Mesenchymal stem cell (in vitro differentiated cells and primary cell): ENCODE results near the gene RNF145.
"Not testable (repeated sequence)": the region's sequence is repeated elsewhere in the genome, so short reads cannot be mapped to it uniquely, and the experiment has no call there.

ENCODE experiments used
- DNase-seq: peaks from one replicate; pipeline ENCODE4 v3.0.0-alpha.2; 2013
- H2AFZ ChIP-seq: one replicate; pipeline ENCODE4 v1.6.1; 2013; ENCODE audit warnings: low read depth, mild to moderate bottlenecking, control low read depth, inconsistent platforms, low read length, moderate library complexity
- H2AK5ac ChIP-seq: 2 replicates; pipeline ENCODE4 v1.6.1; 2013; ENCODE audit warnings: low read length, moderate library complexity, mild to moderate bottlenecking, inconsistent platforms; ENCODE audit not compliant: severe bottlenecking
- H2BK120ac ChIP-seq: one replicate; pipeline ENCODE4 v1.6.1; 2013; ENCODE audit warnings: low read depth, mild to moderate bottlenecking, inconsistent platforms, low read length, moderate library complexity
- H2BK12ac ChIP-seq, 2 experiments: one replicate each; pipeline ENCODE4 v1.6.1; 2013; ENCODE audit warnings: inconsistent platforms in 2 of 2, low read length in 2 of 2, mild to moderate bottlenecking in 2 of 2, moderate library complexity in 2 of 2, control low read depth in 1 of 2
- H2BK15ac ChIP-seq: one replicate; pipeline ENCODE4 v1.6.1; 2013; ENCODE audit warnings: mild to moderate bottlenecking, low read depth, inconsistent platforms; ENCODE audit not compliant: poor library complexity, severe bottlenecking
- H2BK5ac ChIP-seq: 2 replicates; pipeline ENCODE4 v1.6.1; 2013; ENCODE audit warnings: low read depth, mild to moderate bottlenecking, low read length, control low read depth, inconsistent platforms; ENCODE audit not compliant: poor library complexity, severe bottlenecking
- H3K14ac ChIP-seq, 2 experiments: one replicate each; pipeline ENCODE4 v1.6.1; 2013; ENCODE audit warnings: inconsistent platforms in 2 of 2, low read length in 2 of 2, control low read depth in 1 of 2, mild to moderate bottlenecking in 1 of 2, moderate library complexity in 1 of 2
- H3K18ac ChIP-seq, 2 experiments: one replicate each; pipeline ENCODE4 v1.6.1; 2013; ENCODE audit warnings: inconsistent platforms in 2 of 2, low read length in 2 of 2, control low read depth in 1 of 2, low read depth in 1 of 2, mild to moderate bottlenecking in 1 of 2
- H3K23ac ChIP-seq, 2 experiments: one replicate each; pipeline ENCODE4 v1.6.1; 2013; ENCODE audit warnings: inconsistent platforms in 2 of 2, low read length in 2 of 2, mild to moderate bottlenecking in 2 of 2, moderate library complexity in 2 of 2, control low read depth in 1 of 2
- H3K27ac ChIP-seq: 2 replicates; pipeline ENCODE4 v1.5.1; 2013; ENCODE audit warnings: mild to moderate bottlenecking, moderate library complexity, low read length, control low read depth, inconsistent platforms; ENCODE audit not compliant: poor library complexity, severe bottlenecking
- H3K27me3 ChIP-seq, 2 experiments: 2 replicates each; pipeline versions ENCODE4 v1.6.1 to v1.7.0; 2013; ENCODE audit warnings: low read length in 2 of 2, mild to moderate bottlenecking in 2 of 2, moderate library complexity in 2 of 2, control low read depth in 1 of 2, inconsistent platforms in 1 of 2; ENCODE audit not compliant: control insufficient read depth in 1 of 2, insufficient read depth in 1 of 2
- H3K36me3 ChIP-seq, 2 experiments: 2 replicates each; pipeline versions ENCODE4 v1.6.1 to v1.7.0; 2013; ENCODE audit warnings: low read length in 2 of 2, control low read depth in 1 of 2, inconsistent platforms in 1 of 2, low read depth in 1 of 2, mild to moderate bottlenecking in 1 of 2; ENCODE audit not compliant: insufficient read depth in 2 of 2, control insufficient read depth in 1 of 2
- H3K4ac ChIP-seq, 2 experiments: one replicate each; pipeline ENCODE4 v1.6.1; 2013; ENCODE audit warnings: inconsistent platforms in 2 of 2, low read length in 2 of 2, mild to moderate bottlenecking in 2 of 2, moderate library complexity in 2 of 2, control low read depth in 1 of 2, low read depth in 1 of 2
- H3K4me1 ChIP-seq: 2 replicates; pipeline ENCODE4 v1.6.1; 2013; ENCODE audit warnings: low read depth, low read length, control low read depth; ENCODE audit not compliant: control insufficient read depth, insufficient read depth
- H3K4me2 ChIP-seq: 2 replicates; pipeline ENCODE4 v1.6.1; 2013; ENCODE audit warnings: low read length, mild to moderate bottlenecking, inconsistent platforms; ENCODE audit not compliant: poor library complexity, severe bottlenecking
- H3K4me3 ChIP-seq, 2 experiments: 2 replicates each; pipeline versions ENCODE4 v1.5.1 to v1.7.0; 2013; ENCODE audit warnings: low read length in 2 of 2, mild to moderate bottlenecking in 2 of 2, control low read depth in 1 of 2, low read depth in 1 of 2; ENCODE audit not compliant: insufficient read depth in 1 of 2
- H3K79me1 ChIP-seq: replicated peaks from 2 replicates; pipeline ENCODE4 v1.6.1; 2013; ENCODE audit warnings: mild to moderate bottlenecking, control low read depth, low read length, inconsistent platforms; ENCODE audit not compliant: poor library complexity, severe bottlenecking
- H3K9ac ChIP-seq: 2 replicates; pipeline ENCODE4 v1.7.0; 2013; ENCODE audit warnings: mild to moderate bottlenecking, low read length, moderate library complexity
- H3K9me3 ChIP-seq: 2 replicates; pipeline ENCODE4 v1.7.0; 2013; ENCODE audit warnings: mild to moderate bottlenecking, low read length; ENCODE audit not compliant: control insufficient read depth
- H4K8ac ChIP-seq: one replicate; pipeline ENCODE4 v1.6.1; 2013; ENCODE audit warnings: inconsistent platforms, mild to moderate bottlenecking, low read length, moderate library complexity
- H4K91ac ChIP-seq: one replicate; pipeline ENCODE4 v1.6.1; 2013; ENCODE audit warnings: mild to moderate bottlenecking, low read length, inconsistent platforms
- WGBS: methylation state at CpG from one replicate; pipeline ENCODE4 v1.1.7; 2013; ENCODE audit warnings: mixed read lengths; 5-methylcytosine and 5-hydroxymethylcytosine counted together

The RNF145 gene

GRCh38 chr5:159240301-159240870 is 31.0 kb upstream of the RNF145 start:
- Histone ChIP-seq H2BK5ac (no peak overlapping the region), H3K36me3 (no peaks in the 10 kb centered on the region), H3K9ac (no peak overlapping the region), H3K4me2 (no peak overlapping the region), H3K14ac (peak overlapping the region in 1 of 2 experiments; percentile 44), H2BK12ac (no peak overlapping the region), H3K9me3 (no peaks in the 10 kb centered on the region), H4K91ac (no peak overlapping the region), H2BK120ac (no peak overlapping the region), H3K4me3 (no peak overlapping the region), H3K18ac (no peak overlapping the region), H4K8ac (no peak overlapping the region), H3K23ac (no peak overlapping the region), H3K79me1 (no peaks in the 10 kb centered on the region), H3K27me3 (no peaks in the 10 kb centered on the region), H2AK5ac (no peak overlapping the region), H3K27ac (no peak overlapping the region), H2AFZ (no peak overlapping the region), H2BK15ac (no peak overlapping the region), H3K4ac (no peak overlapping the region), H3K4me1 (no peaks in the 10 kb centered on the region)
- peak; percentile 68 for DNase-seq
- 89% methylated on average over 3 of the region's 4 CpGs for WGBS

GRCh38 chr5:159235871-159236520 is 26.6 kb upstream of the RNF145 start:
- not testable (repeated sequence) for H3K14ac ChIP-seq, H2BK120ac ChIP-seq, H2AK5ac ChIP-seq, H2BK12ac ChIP-seq, H3K36me3 ChIP-seq, H3K4me2 ChIP-seq, H3K79me1 ChIP-seq, H3K4me1 ChIP-seq, H3K4ac ChIP-seq, H3K27ac ChIP-seq, H3K23ac ChIP-seq, H3K4me3 ChIP-seq, H4K8ac ChIP-seq, H3K18ac ChIP-seq, DNase-seq, H3K9ac ChIP-seq, H3K9me3 ChIP-seq, H2AFZ ChIP-seq, H4K91ac ChIP-seq, H2BK5ac ChIP-seq, H2BK15ac ChIP-seq, H3K27me3 ChIP-seq
- WGBS = 85% methylated on average over 2 of the region's 2 CpGs

DNA sequence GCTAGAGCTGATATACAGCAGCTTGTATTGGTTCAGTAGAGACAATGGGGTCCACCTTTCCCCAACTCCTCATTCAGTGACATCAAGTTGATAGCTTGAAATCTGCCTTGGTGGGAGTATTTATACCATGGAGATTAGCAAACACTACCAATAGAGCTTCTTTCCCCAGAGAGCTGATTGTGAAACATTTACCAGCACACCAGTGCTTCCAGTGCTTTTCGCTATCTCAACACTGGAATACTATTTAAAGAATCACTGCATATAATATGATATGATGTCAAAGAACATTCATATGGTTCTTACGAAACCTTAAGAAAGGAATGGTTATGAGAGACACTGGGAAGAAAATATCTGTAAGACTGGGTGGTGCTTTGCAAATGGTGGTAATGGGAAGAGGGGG is 21.8 kb upstream of the RNF145 start:
- H3K9ac ChIP-seq = no peak overlapping the region
- H3K4me1 ChIP-seq = no peaks in the 10 kb centered on the region
- H4K8ac ChIP-seq = no peak overlapping the region
- H3K18ac ChIP-seq = no peak overlapping the region
- no peak overlapping the region for H3K14ac ChIP-seq
- no peaks in the 10 kb centered on the region for H3K79me1 ChIP-seq
- no peak overlapping the region for H2AFZ ChIP-seq
- H3K27me3 ChIP-seq = peaks cover 0 to 6% of the 10 kb centered on the region in 2 experiments
- 88% methylated on average over 1 of the region's 2 CpGs for WGBS
- no peak overlapping the region for H4K91ac ChIP-seq
- no peak overlapping the region for H2BK5ac ChIP-seq
- H3K27ac ChIP-seq = no peak overlapping the region
- no peak overlapping the region for H2BK12ac ChIP-seq
- no peak overlapping the region for H2AK5ac ChIP-seq
- H3K23ac ChIP-seq = no peak overlapping the region
- H3K4me2 ChIP-seq = no peak overlapping the region
- no peak overlapping the region for H3K4me3 ChIP-seq
- H3K36me3 ChIP-seq = no peaks in the 10 kb centered on the region
- H3K9me3 ChIP-seq = no peaks in the 10 kb centered on the region
- no peak overlapping the region for H3K4ac ChIP-seq
- DNase-seq = peak; percentile 13
- no peak overlapping the region for H2BK120ac ChIP-seq
- H2BK15ac ChIP-seq = no peak overlapping the region

- Histone ChIP-seq H3K23ac (no peak overlapping the region), H3K9me3 (no peaks in the 10 kb centered on the region), H3K9ac (no peak overlapping the region), H2BK120ac (no peak overlapping the region), H2BK15ac (no peak overlapping the region), H3K4me3 (no peak overlapping the region), H2AK5ac (no peak overlapping the region), H2AFZ (no peak overlapping the region), H3K4ac (no peak overlapping the region), H3K4me2 (no peak overlapping the region), H3K4me1 (no peaks in the 10 kb centered on the region), H3K27me3 (peaks cover 0 to 6% of the 10 kb centered on the region in 2 experiments), H3K14ac (no peak overlapping the region), H3K18ac (no peak overlapping the region), H2BK12ac (no peak overlapping the region), H4K8ac (no peak overlapping the region), H2BK5ac (no peak overlapping the region), H4K91ac (no peak overlapping the region), H3K36me3 (no peaks in the 10 kb centered on the region), H3K27ac (no peak overlapping the region), H3K79me1 (no peaks in the 10 kb centered on the region)
- no peak for DNase-seq
- 96% methylated on average over 2 of the region's 3 CpGs for WGBS
Observed at GRCh38 chr5:159230657-159231056, 21.3 kb upstream of the RNF145 start.
